Measurements from ENCODE around the gene WWOX.

WWOX gene

DNA sequence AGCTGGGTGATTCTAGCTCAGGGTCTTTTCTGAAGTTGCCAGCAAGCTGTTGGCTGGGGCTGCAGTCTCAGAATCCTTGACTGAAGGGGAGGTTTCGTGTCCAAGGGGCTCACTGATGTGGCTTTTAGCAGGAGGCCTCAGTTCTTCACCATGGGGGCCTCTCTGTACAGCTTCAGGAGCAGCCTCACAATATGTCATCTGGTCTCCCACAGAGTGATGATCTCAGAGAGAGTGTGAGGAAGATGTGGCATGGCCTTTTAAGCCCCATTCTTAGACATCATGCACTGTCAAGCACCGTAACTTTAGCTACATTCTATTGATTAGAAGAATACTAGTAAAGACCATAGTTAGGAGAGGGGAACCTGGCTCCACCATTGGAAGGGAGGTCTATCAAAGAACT, 732.6 kb downstream of the WWOX start:
- DNase-seq: no peak

DNA sequence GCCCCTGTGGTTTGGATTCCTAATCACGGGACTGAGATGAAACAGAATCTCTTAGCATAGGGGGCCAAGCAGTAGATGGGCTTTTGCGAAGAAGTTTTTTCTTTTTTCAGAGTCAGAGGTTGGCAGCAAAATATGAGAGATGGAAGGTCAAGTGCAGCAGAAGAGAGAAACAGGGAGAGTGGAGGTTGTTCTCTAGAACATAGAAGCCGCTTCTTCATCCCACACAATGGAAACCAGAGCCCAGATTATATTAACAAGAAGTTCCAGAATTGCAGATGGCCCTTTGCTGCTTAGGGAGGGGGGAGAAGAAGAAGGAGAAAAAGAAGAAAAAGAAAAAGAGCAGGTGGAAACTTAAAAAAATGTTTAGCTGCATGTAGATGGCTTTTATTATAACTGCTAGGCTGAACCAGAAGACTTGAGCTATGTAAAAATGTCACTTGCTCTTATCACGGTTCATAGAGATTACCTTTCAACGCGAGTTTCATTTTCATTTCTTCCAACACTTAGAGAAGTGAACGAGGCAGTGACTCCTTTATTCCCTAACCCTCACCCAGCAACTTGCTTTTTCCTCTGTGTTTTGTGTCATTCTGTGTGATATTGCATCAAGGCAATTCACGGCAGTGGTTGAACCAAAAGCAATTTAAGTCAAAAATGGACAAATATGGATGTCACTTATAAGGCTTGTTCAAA, 737.5 kb downstream of the WWOX start:
- DNase-seq: peak; percentile 41

DNA sequence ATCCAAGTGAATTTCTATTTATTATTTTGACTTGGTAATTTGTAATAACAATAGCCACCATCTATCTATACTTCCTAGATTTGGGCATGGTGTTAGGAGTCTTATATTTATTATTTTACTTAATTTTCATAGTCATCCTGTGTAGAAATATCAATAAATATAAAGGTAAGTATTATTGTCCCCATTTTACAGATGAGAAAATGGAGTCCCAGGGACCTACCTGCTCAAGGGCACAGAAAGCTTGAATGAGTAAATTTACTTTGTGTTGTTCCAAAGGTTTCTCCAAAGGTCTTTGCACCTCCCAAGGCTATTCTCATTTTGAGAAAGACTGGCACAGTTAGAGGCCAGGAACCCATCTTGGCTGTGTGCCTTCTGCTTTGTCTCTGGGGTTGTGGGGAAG, 738.3 kb downstream of the WWOX start:
- no peak for DNase-seq

DNA sequence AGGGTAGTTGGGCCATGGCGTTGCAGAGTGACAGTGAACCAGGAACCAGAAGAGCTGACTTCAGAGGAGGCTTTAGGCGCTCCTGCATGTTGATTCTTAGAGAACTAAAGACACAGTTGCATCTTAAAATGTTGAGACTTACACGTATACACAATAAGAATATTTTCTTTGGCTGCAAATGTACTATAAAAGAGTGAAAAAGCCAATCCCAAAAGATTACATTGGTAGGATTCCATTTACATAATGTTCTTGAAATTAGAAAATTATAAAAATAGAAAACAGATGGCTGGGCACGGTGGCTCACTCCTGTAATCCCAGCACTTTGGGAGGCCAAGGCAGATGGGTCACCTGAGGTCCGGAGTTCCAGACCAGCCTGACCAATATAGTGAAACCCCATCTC, 738.8 kb downstream of the WWOX start:
- DNase-seq: no peak

DNA sequence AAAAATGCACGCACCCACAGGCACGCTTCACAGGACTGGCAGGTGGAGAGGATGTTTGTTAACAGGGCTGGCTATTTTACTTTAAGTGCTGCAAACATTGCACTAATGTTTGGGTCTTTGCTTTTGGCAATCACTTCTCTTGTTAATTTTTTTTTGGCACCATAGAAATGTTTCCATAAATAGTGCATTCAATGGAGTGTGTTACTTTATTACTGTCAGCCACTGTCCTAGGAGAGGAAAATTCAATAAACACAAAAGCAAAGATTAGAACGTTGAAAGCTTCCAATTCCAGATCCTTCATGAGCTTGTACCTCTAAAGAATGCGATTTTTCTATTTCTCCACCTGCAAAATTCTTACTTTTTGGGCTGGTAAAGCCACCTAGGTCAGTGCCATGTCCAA, 743.5 kb downstream of the WWOX start:
- DNase-seq: no peak

DNA sequence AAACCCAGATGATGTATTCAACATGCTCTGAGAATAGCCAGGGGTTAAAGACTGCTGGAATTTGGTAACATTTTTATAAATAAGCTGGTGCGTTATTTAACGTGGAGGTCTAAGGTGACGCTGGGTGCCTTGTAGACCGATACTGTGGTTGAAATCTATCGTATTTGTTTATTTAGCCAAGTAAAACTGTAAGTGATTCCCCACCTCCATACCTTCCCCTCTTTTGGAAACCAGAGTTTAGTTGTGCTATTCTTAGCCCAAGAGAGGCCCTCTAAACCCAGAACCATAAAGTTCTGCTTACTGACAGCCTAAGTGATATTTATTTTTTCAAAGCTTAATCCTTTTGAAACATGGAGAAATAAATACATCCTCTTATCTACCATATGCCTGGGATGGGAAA, 744.5 kb downstream of the WWOX start:
- DNase-seq: no peak

DNA sequence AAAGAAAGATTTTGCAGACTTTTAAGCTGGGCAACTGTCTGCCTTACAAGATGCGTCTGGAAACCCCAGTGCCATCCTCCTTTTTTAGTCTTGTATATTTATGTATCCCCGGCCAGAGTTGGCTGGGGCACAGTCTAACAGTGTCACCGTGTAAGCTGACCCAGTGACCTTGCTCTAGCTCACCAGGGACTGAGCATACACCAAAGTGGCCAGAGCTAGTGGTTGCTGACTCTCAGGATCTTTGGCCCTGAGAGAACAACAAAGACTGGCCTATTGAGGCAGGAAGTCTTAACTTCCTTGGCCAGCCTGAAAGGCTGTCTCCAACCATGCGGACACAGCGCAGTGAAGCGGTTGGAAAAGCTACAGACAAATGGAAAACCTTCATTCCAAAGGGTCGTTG, 745.2 kb downstream of the WWOX start:
- no peak for DNase-seq

DNA sequence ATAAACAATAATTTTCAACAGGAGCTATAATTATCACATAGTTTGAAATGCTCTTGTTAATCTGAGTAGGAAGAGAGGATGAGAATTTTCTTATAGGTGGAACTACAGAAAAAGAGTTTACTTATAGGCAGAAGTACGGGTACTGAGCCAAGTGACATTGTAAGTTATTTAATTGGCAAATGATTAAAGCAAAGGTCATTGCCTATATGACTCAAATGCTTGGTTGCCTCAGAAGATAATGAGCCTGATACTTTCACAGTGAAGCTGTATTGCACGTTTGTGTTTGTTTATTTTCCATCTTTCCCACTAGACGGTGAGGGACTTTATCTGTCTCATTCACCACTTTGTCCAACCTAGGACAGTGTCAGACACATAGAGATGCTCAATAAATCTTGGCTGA, 751.8 kb downstream of the WWOX start:
- DNase-seq: no peak

DNA sequence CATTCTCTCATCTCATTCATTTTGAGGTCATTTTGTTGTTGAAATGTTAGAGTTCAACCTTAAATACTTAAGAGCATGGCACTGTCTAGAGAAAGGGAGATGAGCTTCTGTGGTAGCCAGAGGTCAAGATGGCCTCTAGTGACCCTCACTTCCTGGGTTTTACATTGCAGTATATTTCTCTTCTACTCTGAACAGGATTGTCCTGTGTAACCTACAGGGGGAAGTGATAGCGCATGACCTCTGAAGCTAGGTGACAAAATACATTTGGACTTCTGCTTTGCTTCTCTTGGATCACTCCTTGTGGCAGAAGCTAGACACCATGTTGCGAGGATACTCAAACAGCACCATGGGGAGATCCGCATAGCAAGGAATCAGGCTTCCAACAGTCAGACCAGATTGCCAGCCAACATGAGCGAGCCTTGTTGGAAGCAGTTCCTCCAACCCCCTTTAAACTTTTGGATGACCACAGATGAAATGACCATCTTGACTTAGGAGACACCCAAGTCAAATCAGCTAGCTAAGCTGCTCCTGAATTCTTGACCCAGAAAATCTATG, 752.7 kb downstream of the WWOX start:
- DNase-seq: no peak

DNA sequence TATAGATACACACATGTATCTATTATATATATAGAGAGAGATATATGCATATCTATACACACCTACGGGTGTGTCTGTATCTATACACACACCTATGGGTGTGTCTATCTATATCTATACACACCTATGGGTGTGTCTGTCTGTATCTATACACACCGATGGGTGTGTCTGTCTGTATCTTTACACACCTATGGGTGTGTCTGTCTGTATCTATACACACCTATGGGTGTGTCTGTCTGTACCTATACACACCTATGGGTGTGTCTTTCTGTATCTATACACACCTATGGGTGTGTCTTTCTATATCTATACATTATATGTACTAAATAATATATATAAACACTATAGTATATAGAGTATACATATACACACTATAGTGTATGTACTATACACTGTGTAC, 762.6 kb downstream of the WWOX start:
- DNase-seq: no peak

DNA sequence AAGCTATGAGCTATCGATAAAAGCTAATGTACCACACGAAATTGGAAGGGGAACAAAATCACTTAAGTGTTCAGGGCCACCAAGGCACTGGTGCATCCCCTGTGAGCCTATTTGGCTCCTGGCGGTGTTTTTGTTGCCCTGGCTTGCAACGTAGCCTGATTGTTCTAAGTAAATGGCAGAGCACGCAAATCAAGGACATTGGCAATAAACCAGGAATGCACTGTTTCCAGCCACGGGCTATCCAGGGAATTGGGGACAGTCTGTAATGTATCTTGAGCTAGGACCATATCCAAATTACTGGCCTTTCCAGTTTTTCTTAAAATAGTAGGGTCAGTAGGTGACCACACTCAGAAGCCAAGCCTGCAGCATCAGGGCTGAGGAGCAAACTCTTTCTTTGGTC, 767.1 kb downstream of the WWOX start:
- no peak for DNase-seq

DNA sequence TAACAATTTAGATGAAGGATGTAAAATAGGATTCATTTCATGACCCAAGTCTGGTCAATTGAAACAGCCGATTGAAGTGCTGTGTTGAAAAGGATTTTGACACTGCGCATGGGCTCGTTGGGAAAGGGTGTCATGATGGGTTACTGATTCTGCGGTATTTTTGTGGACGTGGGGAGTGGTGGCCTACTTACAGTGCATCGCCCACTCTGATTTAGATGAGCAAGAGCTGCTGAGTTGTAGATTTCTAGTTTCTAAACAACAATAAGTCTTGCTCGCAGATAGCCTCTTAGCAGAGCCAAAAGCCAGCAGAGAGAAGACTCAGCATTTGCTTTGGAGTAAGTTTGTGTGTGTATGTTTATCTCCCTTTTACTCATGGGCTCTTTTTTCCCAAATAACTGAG, 770.0 kb downstream of the WWOX start:
- no peak for DNase-seq

DNA sequence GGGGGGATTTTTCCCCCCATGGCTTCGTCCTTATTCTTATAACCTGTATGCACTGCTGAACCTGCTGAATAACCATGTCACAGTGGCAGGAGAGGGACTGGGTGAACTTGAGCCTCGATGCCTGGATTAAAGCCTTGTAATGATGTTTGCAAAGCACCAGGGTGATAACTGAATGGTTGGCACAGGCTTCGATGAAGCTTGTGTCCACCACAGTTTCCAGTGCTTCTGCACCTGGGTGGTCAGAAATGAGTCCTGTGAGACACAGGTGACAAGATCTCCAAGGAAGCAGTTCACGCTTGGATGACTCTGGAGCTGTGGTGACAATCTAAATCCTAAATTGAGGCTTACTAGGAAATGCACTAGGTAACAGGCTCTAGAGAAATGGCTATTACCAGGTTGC, 771.8 kb downstream of the WWOX start:
- DNase-seq: no peak

DNA sequence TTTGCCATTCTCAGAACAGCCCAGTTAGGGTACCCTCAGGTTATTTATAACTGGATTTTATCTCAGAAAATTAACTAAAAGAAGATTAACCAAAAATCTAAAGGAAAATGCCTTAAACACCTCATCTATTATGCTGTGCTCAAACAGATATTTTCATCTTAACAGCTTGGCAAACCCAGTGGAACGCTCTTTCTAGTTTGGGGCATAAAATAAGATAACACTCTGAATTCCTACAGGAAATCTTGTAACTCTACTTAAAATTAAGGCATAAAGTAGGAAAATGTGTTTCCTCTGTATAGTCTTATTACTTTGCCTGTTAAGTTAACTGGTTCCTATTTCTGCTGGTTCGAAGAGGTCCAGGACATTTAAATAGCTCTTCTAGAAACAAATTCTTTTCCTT, 777.2 kb downstream of the WWOX start:
- DNase-seq: no peak

DNA sequence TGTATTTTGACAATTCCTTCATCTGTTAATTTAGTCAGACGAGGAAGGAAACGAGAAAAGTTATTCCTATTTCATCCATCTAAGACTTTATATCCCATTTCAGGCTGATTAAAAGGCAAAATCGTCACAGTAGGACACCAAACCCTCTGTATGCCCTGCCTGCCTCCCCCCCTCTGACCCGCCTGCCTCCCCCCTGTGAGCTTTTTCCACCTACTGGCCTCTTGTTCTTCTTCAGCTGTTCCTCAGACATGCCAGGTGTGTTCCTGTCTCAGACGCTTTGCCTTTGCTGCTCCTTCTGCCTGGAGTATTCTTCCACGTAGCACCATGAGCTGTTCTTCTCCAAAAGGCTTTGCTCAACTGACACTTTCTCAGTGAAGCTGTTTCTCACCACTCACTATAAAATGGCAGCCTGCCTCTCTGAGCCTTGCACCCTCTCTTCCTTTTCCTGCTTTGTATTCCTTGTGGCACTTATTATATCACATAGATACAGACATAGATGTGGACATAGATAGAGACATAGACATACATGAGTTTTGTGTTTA, 777.7 kb downstream of the WWOX start:
- DNase-seq: no peak

DNA sequence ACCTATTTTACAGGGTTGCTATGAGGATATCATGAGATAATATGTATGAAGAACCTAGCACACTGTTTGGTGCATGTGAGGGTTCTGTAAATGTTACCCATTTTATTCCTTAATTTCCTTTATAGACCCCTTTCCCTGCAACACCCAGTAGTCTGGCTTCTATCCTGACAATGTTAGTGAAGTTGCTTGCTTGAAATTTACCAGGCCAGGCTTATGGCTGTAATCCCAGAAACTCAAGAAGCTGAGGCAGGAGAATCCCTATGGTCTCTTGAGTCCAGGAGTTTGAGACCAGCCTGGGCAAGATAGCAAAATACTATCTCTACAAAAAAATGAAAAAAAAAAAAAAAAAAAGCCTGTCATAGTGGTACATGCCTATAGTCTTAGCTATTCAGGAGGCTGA, 779.1 kb downstream of the WWOX start:
- DNase-seq: no peak

DNA sequence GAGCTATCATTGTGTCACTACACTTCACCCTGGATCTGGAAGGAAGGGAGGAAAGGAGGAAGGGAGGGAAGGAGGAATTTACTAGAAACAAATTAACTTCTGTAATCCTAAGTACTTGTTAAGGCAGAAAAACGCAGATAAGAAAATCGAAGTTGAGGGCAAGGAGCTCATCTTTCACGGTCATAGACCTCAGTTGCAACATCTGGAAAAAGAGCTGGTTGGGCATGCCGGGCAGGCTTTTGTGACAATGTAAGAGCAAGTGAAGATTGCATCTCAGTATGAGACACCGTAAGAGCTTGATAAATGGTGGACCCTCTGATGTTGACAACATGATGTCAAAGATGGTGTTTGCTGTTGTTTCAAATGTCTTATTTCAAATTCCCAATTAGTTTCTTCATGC, 779.6 kb downstream of the WWOX start:
- no peak for DNase-seq

DNA sequence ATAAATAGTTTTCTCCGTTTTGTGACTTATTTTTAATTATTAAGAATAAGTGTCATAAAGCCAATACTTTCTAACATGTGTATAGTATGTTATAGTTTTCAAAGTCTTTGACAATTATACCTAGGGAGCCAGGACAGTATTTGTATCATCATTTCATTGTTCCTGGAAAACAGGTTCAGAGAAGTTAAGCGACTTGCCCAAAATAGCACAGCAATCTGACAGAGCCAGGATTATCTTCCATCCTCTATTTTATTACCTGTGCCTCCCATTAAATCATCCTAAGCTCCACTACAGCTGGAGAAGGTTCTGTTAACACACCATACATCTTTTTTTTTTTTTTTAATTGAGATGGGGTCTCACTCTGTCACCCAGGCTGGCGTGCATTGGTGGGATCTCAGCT, 782.7 kb downstream of the WWOX start:
- DNase-seq: no peak

DNA sequence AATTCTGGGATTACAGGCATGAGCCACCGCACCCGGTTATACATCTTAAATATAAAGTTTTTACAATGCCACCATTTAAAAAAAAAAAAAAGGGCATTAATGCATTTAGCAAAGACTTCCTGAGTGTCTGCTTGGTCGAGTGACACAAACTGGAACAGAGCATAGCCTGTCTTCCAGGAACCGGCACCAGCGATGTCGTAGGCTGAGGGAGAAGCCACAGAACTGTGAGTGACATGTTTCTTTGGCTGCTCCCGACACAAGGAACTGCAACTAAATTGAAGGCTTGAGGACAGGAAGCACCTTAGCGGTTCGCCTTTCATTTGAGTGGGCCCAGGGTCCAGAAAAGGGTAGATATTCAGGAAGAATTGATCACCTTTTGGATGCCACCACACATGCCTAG, 783.3 kb downstream of the WWOX start:
- DNase-seq: peak; percentile 55

DNA sequence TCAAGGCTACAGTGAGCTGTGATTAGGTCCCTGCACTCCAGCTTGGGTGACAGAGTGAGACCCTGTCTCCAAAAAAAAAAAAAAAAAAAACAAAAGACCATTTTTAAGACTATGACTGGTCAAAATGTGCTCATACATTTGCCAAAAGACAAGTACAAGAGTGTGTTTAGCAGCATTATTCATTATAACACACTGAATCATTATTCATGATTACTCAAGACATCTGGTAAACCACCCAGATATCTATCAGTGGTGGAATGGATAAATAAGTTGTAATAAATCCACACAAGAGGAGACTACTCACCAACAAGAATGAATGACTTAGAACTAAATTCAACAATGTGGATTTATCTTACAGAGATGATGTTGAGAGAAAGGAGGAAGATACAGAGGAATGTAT, 784.8 kb downstream of the WWOX start:
- no peak for DNase-seq

DNA sequence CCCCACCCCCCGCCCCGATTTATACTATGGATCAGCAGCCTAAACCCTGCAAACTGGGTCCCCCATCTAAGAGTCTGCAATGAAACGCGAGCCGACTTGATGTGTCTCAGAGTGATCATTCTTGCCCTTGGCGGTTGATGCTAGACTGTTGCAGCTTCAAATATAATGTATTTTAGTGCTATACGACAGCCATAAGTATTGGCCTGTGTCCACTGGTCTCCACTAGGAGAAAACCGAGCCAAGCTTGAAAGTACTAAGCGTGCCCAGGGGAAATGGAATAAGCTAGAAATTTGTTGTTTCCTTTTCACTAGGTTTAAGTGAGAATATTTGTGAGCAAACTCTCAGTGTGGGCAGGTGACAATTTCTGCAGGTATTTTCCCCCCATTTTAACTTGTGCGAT, 789.9 kb downstream of the WWOX start:
- DNase-seq: no peak

DNA sequence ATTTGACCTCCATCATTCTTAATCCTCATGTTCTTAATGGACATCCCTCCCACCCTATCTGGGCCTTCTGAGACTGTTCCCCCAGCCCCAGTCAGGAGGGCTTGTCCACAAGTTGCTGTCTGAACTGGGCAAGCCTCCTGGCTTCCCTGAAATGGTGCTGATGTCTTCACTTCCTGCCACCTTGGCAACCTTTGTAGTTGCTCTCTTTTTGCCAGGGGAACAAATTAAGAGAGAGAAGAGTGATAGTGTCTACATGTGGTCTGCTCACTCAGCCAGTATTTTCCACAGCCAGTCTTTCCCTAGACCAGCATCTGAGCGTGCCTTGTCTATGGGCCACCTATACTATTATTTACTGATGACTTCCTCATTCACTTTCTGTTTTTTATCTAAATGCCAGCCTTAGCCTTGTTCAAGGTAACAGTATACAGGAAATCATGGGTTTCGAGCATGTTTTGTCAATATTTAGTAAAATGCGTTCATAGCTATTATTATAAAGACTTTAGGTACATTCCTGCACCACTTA, 791.0 kb downstream of the WWOX start:
- DNase-seq: peak; percentile 28

DNA sequence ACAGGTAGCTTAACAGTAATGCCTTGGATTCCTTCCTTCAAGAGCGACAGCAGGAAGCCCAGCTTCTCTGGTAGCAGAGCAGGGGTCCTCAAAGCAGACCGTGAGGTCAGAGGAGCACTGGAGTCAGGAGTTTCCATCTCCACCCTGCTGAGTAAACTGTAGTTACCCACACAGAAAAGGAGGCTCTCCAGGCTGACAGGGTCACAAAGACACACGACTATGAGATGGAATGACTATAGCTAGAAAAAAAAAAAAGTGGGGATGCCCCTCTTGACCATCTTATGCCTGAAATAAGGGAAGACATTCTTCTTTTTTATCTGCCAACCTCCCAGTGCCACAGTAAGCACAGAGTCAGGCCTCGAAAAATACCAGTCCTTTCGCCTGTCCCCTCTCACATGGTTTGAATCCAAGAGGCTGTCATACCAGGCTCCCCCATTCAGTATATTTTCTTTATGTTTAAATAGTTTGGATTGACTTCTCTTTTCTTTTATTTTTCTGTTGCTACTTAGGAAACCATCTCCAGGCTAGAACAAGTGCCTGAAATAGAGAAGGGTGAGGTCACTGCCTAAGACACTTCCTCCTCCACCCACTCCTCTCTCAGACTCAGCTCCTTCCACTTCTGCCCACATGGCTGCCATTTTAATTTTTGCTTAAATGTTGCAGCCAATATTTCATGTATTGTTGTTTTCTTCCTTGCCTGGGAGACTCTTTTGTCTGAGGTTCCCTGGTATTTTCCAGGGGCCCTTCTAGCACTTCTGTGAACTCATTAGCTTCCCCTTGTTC, 793.7 kb downstream of the WWOX start:
- peak; percentile 42 for DNase-seq

DNA sequence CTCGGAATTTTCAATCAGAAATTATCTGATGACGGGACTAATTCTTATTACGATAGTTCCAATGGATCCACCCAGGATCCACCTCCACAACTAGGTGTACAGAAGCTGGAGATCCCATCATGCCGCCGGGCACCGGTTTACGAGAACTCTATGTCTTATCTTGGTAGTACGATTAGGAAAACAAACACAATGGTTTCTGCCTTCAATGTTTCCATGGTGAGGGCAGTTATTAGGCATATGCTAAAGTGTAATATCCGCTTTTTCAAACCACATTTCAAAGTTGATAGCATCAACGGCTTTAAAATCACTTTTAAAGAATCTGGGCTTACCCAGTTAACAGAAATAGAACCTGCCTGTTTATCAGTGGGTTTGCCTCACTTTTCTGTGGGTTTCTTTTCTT, 795.4 kb downstream of the WWOX start:
- DNase-seq: peak; percentile 55

Data from activated CD4-positive, alpha-beta T cell treated with anti-CD3 and anti-CD28 coated beads, Interleukin-10, Interleukin-2, amounts not matched to agents 100 ng/mL and 50 ng/mL, durations not matched to agents 16 hours and 8 hours (primary cell).